GM23338 (cell line): Measurements from ENCODE around the gene ATXN7L1. TPM values are rescaled to one million over a fixed set of nuclear protein-coding genes. Genes with fewer than 3 reads are reported as not detected.

Source experiments
- ATAC-seq: fragments of 200-7000 bp; cut with Tn5 transposase; 3 replicates; pipeline ENCODE4 v1.9.1; 2020
- DNase-seq: peaks from one replicate; pipeline ENCODE4 v3.0.0-alpha.2; 2015; ENCODE audit warnings: low spot score
- H2AFZ ChIP-seq: fragments of 200-600 bp; sonication (generic); 2 replicates; pipeline ENCODE4 v1.8.0; 2016; ENCODE audit warnings: antibody characterized with exemption, mild to moderate bottlenecking, moderate library complexity
- H3F3A ChIP-seq: fragments of 200-600 bp; sonication (generic); replicated peaks from 2 replicates; pipeline ENCODE4 v1.8.0; 2017; ENCODE audit warnings: antibody characterized with exemption, mixed run types, low read depth
- H3K27ac ChIP-seq: fragments of 200-600 bp; sonication (generic); 2 replicates; pipeline ENCODE4 v1.6.1; 2016; ENCODE audit warnings: low read depth
- H3K27me3 ChIP-seq: fragments of 200-600 bp; sonication (generic); 2 replicates; pipeline ENCODE4 v1.8.0; 2016; ENCODE audit warnings: mild to moderate bottlenecking, mixed run types, moderate library complexity; ENCODE audit not compliant: insufficient read depth
- H3K36me3 ChIP-seq: fragments of 200-600 bp; sonication (generic); 2 replicates; pipeline ENCODE4 v1.8.0; 2016; ENCODE audit warnings: mild to moderate bottlenecking; ENCODE audit not compliant: insufficient read depth
- H3K4me1 ChIP-seq: fragments of 200-600 bp; sonication (generic); 2 replicates; pipeline ENCODE4 v1.8.0; 2016; ENCODE audit warnings: mild to moderate bottlenecking, moderate library complexity; ENCODE audit not compliant: insufficient read depth
- H3K4me2 ChIP-seq: fragments of 200-600 bp; sonication (generic); 2 replicates; pipeline ENCODE4 v1.7.1; 2017; ENCODE audit warnings: mixed run types
- H3K4me3 ChIP-seq: fragments of 200-600 bp; sonication (generic); 2 replicates; pipeline ENCODE4 v1.6.1; 2016; ENCODE audit warnings: mixed run types
- H3K79me2 ChIP-seq: fragments of 200-600 bp; sonication (generic); replicated peaks from 2 replicates; pipeline ENCODE4 v1.8.0; 2017; ENCODE audit warnings: mild to moderate bottlenecking; ENCODE audit not compliant: insufficient read depth
- H3K9me2 ChIP-seq: fragments of 200-600 bp; sonication (generic); 2 replicates; pipeline ENCODE4 v1.8.0; 2017; ENCODE audit not compliant: insufficient read depth
- H4K20me1 ChIP-seq: fragments of 200-600 bp; sonication (generic); replicated peaks from 2 replicates; pipeline ENCODE4 v1.8.0; 2017; ENCODE audit warnings: mild to moderate bottlenecking; ENCODE audit not compliant: insufficient read depth
- H3K27ac Mint-ChIP-seq: 2 replicates; pipeline ENCODE4 v1.8.0; 2020; ENCODE audit warnings: inconsistent platforms, mild to moderate bottlenecking, moderate library complexity, mixed read lengths
- H3K27me3 Mint-ChIP-seq: 3 replicates; pipeline ENCODE4 v1.8.0; 2022; ENCODE audit warnings: low read depth, mild to moderate bottlenecking, moderate library complexity, mixed read lengths, inconsistent platforms; ENCODE audit not compliant: insufficient read depth, poor library complexity
- H3K36me3 Mint-ChIP-seq: 3 replicates; pipeline ENCODE4 v1.8.0; 2021; ENCODE audit warnings: low read depth, mild to moderate bottlenecking, inconsistent platforms, moderate library complexity, mixed read lengths
- H3K4me1 Mint-ChIP-seq: 3 replicates; pipeline ENCODE4 v1.8.0; 2020; ENCODE audit warnings: mild to moderate bottlenecking, inconsistent platforms, mixed read lengths
- H3K4me3 Mint-ChIP-seq: 3 replicates; pipeline ENCODE4 v1.8.0; 2021; ENCODE audit warnings: moderate library complexity, mild to moderate bottlenecking, inconsistent platforms, mixed read lengths
- H3K9me3 Mint-ChIP-seq: 3 replicates; pipeline ENCODE4 v1.8.0; 2020; ENCODE audit warnings: moderate library complexity, mild to moderate bottlenecking, inconsistent platforms, mixed read lengths
- CREB1 ChIP-seq: fragments of 250-450 bp; sonication (Bioruptor Pico); IDR thresholded peaks from 2 replicates; pipeline ENCODE4 v1.5.0; 2020; ENCODE audit warnings: low read depth, mild to moderate bottlenecking, moderate library complexity
- CTCF ChIP-seq, 2 experiments: fragments of 200-600 bp in 1 of 2; sonication (generic) in 1 of 2; conservative IDR thresholded peaks; 2 replicates each; pipeline versions ENCODE4 v1.5.1 to v1.6.1; 2016 to 2017; ENCODE audit warnings: antibody characterized with exemption in 2 of 2, low read depth in 2 of 2, mild to moderate bottlenecking in 2 of 2, moderate library complexity in 1 of 2
- EZH2 ChIP-seq: fragments of 200-600 bp; sonication (generic); IDR thresholded peaks from one replicate; pipeline ENCODE4 v1.8.0; 2017; ENCODE audit warnings: antibody characterized with exemption, mild to moderate bottlenecking, low read depth; ENCODE audit not compliant: unreplicated experiment
- EZH2phosphoT487 ChIP-seq: fragments of 200-600 bp; sonication (generic); IDR thresholded peaks from one replicate; pipeline ENCODE4 v1.8.1; 2018; ENCODE audit warnings: antibody characterized with exemption; ENCODE audit not compliant: unreplicated experiment
- NANOG ChIP-seq: IDR thresholded peaks from 2 replicates; pipeline ENCODE4 v1.6.1; 2016; ENCODE audit warnings: antibody characterized with exemption, borderline replicate concordance
- POLR2AphosphoS5 ChIP-seq: IDR thresholded peaks from 2 replicates; pipeline ENCODE4 v1.6.1; 2016; ENCODE audit warnings: antibody characterized with exemption, low read depth
- STAT1 ChIP-seq: IDR thresholded peaks from one replicate; pipeline ENCODE4 v1.6.1; 2016; ENCODE audit warnings: antibody characterized with exemption; ENCODE audit not compliant: unreplicated experiment
- ZNF114 ChIP-seq: fragments of 250-450 bp; sonication (Bioruptor Pico); IDR thresholded peaks from 2 replicates; pipeline ENCODE4 v1.5.0; 2020; ENCODE audit warnings: mild to moderate bottlenecking, moderate library complexity
- ZNF331 ChIP-seq: fragments of 250-450 bp; sonication (Bioruptor Pico); IDR thresholded peaks from 2 replicates; pipeline ENCODE4 v1.5.0; 2020; ENCODE audit warnings: low read depth, mild to moderate bottlenecking, moderate library complexity
- polyA plus RNA-seq: library from polyadenylated mRNA; unstranded; fragments of >200 nt; fragmentation: Nextera tagmentation; extraction: Ambion mirVana; gene quantifications from 2 replicates; pipeline ENCODE4 v1.2.1, GENCODE V29; 2016
- total RNA-seq: library from RNA; depleted of rRNA; stranded (reverse); fragments of >200 nt; shearing (Covaris generic); gene quantifications from 2 replicates; pipeline ENCODE4 v1.2.3, GENCODE V29; 2014
- TF ChIP-seq, protein P1 (sequence below): IDR thresholded peaks from one replicate; pipeline ENCODE4 v1.6.1; 2018; ENCODE audit warnings: antibody characterized with exemption; ENCODE audit not compliant: unreplicated experiment

Gene ATXN7L1
- total and polyA plus RNA-seq, 2 experiments from 2014 or later: 22.8 to 29.8 TPM

GRCh38 chr7:105787793-105788192, 88.6 kb downstream of the ATXN7L1 start:
- peaks cover 28% of the 10 kb centered on the region for H3K4me1 ChIP-seq
- Mint-ChIP-seq H3K27me3 (no peaks in the 10 kb centered on the region), H3K36me3 (peaks cover 18% of the 10 kb centered on the region), H3K27ac (no peak overlapping the region), H3K4me1 (peaks cover 36% of the 10 kb centered on the region), H3K9me3 (no peaks in the 10 kb centered on the region), H3K4me3 (no peak overlapping the region)
- no peaks in the 10 kb centered on the region for H3K79me2 ChIP-seq
- H3K4me2 ChIP-seq: no peak overlapping the region
- no peaks in the 10 kb centered on the region for H3K9me2 ChIP-seq
- ATAC-seq: no peak
- H3K4me3 ChIP-seq: no peak overlapping the region
- H3K36me3 ChIP-seq: no peaks in the 10 kb centered on the region
- DNase-seq: no peak
- no peaks in the 10 kb centered on the region for H3K27me3 ChIP-seq
- H3K27ac ChIP-seq: peak overlapping the region; percentile 74; the same call in 1 of the 2 replicates
- peaks cover 4% of the 10 kb centered on the region; the same call in 1 of the 2 replicates for H4K20me1 ChIP-seq
- H3F3A ChIP-seq: no peaks in the 10 kb centered on the region
- TF ChIP-seq ZNF114 (CRISPR knock-in tag) (no peak), CTCF (conservative IDR thresholded peaks at IDR 0.05; ENCODE audit: low read depth in 2 of 2) (no peak), EZH2phosphoT487 (no peak), EZH2 (no peak), CREB1 (CRISPR knock-in tag) (no peak)
- TF ChIP-seq, protein P1, sequence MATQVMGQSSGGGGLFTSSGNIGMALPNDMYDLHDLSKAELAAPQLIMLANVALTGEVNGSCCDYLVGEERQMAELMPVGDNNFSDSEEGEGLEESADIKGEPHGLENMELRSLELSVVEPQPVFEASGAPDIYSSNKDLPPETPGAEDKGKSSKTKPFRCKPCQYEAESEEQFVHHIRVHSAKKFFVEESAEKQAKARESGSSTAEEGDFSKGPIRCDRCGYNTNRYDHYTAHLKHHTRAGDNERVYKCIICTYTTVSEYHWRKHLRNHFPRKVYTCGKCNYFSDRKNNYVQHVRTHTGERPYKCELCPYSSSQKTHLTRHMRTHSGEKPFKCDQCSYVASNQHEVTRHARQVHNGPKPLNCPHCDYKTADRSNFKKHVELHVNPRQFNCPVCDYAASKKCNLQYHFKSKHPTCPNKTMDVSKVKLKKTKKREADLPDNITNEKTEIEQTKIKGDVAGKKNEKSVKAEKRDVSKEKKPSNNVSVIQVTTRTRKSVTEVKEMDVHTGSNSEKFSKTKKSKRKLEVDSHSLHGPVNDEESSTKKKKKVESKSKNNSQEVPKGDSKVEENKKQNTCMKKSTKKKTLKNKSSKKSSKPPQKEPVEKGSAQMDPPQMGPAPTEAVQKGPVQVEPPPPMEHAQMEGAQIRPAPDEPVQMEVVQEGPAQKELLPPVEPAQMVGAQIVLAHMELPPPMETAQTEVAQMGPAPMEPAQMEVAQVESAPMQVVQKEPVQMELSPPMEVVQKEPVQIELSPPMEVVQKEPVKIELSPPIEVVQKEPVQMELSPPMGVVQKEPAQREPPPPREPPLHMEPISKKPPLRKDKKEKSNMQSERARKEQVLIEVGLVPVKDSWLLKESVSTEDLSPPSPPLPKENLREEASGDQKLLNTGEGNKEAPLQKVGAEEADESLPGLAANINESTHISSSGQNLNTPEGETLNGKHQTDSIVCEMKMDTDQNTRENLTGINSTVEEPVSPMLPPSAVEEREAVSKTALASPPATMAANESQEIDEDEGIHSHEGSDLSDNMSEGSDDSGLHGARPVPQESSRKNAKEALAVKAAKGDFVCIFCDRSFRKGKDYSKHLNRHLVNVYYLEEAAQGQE: no peak
- no peak overlapping the region for H2AFZ ChIP-seq

DNA sequence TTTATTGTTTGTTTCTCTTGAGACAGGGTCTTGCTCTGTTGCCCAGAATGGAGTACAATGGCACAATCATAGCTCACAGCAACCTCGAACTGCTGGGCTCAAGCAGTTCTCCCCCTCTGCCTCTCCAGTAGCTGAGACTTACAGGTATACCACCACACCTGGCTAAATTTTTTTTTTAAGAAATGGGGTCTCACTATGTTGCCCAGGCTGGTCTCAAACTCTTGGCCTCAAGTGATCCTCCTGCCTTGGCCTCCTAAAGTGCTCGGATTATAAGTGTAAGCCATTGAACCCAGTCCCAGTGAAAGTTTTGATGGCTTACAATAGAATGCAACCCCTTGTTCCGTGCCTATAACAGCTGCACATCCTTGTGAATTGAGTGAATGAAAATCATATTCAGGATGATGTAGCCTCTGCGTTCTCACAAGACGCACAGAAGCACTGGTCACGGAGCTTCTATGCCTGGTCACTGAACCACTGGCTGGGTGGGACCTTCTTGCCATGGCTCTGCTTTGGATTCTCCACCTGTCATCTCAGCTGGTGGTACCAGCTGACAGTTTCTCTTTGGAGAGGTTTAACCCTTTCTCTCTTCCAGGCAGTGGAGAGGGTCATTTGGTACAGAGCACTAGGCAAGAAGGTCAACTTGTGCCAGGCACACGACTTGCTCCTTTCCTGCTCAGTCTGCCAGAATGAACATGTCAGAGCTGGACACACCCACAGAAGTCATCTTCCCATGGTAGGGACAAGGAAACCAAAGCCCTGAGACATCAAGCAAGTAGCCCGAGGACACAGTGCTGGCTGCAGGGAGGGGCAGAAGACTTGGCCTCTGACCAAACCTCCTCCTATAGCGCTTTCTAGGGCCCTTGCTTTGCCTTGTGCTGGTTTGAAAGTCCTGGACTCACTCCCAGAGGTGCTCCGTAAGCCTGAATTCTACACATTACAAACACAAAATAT, 89.6 kb downstream of the ATXN7L1 start:
- no peak overlapping the region for H3K4me3 ChIP-seq
- no peaks in the 10 kb centered on the region for H3K27me3 ChIP-seq
- peaks cover 23% of the 10 kb centered on the region for H3K4me1 ChIP-seq
- no peak overlapping the region for H3K27ac Mint-ChIP-seq
- no peaks in the 10 kb centered on the region for H3F3A ChIP-seq
- H3K4me1 Mint-ChIP-seq: peaks cover 26% of the 10 kb centered on the region
- no peaks in the 10 kb centered on the region for H3K9me2 ChIP-seq
- H3K4me3 Mint-ChIP-seq: no peak overlapping the region
- no peak for DNase-seq
- ATAC-seq: no peak
- peaks cover 4% of the 10 kb centered on the region; the same call in 1 of the 2 replicates for H4K20me1 ChIP-seq
- H3K27ac ChIP-seq: no peak overlapping the region
- H3K27me3 Mint-ChIP-seq: peaks cover 3% of the 10 kb centered on the region
- H3K4me2 ChIP-seq: no peak overlapping the region
- H3K36me3 ChIP-seq: no peaks in the 10 kb centered on the region
- H3K9me3 Mint-ChIP-seq: no peaks in the 10 kb centered on the region
- peaks cover 12% of the 10 kb centered on the region; the same call in 1 of the 3 replicates for H3K36me3 Mint-ChIP-seq
- H2AFZ ChIP-seq: no peak overlapping the region
- no peaks in the 10 kb centered on the region for H3K79me2 ChIP-seq
- TF ChIP-seq NANOG: no peak
- TF ChIP-seq STAT1: no peak
- no peak for TF ChIP-seq ZNF331 (CRISPR knock-in tag)
- no peak for TF ChIP-seq POLR2AphosphoS5
- TF ChIP-seq, protein P1: no peak
